GM12878 (cell line): ENCODE measurements around the gene GON4L.

Experiments
- BCL11A ChIP-seq: IDR thresholded peaks from 2 replicates; pipeline ENCODE4 v1.6.1; 2011; ENCODE audit warnings: low read depth, low read length
- CHD2 ChIP-seq: IDR thresholded peaks from 2 replicates; pipeline ENCODE4 v1.6.1; 2011; ENCODE audit warnings: low read depth, low read length, improper control_type of control experiment, borderline replicate concordance
- CREB1 ChIP-seq: IDR thresholded peaks from 2 replicates; pipeline ENCODE4 v1.6.1; 2012; ENCODE audit warnings: low read depth, mild to moderate bottlenecking, inconsistent platforms
- POLR2AphosphoS5 ChIP-seq: IDR thresholded peaks from 2 replicates; pipeline ENCODE4 v1.6.1; 2011; ENCODE audit warnings: mild to moderate bottlenecking, low read length, inconsistent platforms
- RAD51 ChIP-seq: fragments of 450-650 bp; IDR thresholded peaks from 2 replicates; pipeline ENCODE4 v1.6.1; 2016; ENCODE audit warnings: moderate library complexity, mild to moderate bottlenecking, inconsistent platforms
- SMC3 ChIP-seq: IDR thresholded peaks from 2 replicates; pipeline ENCODE4 v1.6.1; 2011; ENCODE audit warnings: low read length, improper control_type of control experiment, borderline replicate concordance
- TF ChIP-seq, protein P1 (sequence below), 3 experiments: IDR thresholded peaks in 2 of 3; conservative IDR thresholded peaks in 1 of 3; 2 replicates each; pipeline ENCODE4 v1.5.1; 2011; ENCODE audit warnings: low read depth in 3 of 3, low read length in 3 of 3, mild to moderate bottlenecking in 3 of 3, control low read depth in 2 of 3, moderate library complexity in 2 of 3, inconsistent platforms in 1 of 3, mixed read lengths in 1 of 3; ENCODE audit not compliant: control insufficient read depth in 2 of 3, insufficient read depth in 1 of 3; ENCODE audit errors: extremely low read depth in 1 of 3
- TF ChIP-seq, protein P2 (sequence below): IDR thresholded peaks from 2 replicates; pipeline ENCODE4 v1.6.1; 2012; ENCODE audit warnings: low read depth, low read length, improper control_type of control experiment

DNA sequence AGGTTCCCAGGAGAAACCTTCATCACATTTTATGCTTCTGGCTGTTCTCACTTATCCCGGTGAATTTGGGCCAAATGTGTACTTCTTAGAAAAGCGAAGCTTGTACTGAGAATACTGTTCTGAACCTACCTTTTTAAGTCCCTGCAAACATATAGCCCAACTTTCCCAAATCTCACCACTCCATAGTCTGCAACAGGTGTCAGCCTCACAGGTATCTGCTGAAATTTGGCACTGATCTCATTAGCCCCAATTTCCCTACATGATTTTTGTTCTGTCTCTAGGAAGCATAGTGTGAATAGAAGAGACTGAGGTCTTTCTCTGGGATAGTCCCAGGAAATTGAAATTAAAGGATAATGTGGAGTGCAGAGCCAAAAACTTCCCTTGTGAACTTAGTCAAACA lies 42.7 kb upstream of the GON4L start:
- no peak for TF ChIP-seq SMC3
- TF ChIP-seq, protein P1, sequence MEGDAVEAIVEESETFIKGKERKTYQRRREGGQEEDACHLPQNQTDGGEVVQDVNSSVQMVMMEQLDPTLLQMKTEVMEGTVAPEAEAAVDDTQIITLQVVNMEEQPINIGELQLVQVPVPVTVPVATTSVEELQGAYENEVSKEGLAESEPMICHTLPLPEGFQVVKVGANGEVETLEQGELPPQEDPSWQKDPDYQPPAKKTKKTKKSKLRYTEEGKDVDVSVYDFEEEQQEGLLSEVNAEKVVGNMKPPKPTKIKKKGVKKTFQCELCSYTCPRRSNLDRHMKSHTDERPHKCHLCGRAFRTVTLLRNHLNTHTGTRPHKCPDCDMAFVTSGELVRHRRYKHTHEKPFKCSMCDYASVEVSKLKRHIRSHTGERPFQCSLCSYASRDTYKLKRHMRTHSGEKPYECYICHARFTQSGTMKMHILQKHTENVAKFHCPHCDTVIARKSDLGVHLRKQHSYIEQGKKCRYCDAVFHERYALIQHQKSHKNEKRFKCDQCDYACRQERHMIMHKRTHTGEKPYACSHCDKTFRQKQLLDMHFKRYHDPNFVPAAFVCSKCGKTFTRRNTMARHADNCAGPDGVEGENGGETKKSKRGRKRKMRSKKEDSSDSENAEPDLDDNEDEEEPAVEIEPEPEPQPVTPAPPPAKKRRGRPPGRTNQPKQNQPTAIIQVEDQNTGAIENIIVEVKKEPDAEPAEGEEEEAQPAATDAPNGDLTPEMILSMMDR (IDR thresholded peaks at IDR 0.05 in 2 of 3, conservative IDR thresholded peaks at IDR 0.05 in 1 of 3; ENCODE audit: control insufficient read depth in 2 of 3, extremely low read depth in 1 of 3, insufficient read depth in 1 of 3, low read depth in 3 of 3, low read length in 3 of 3) = no peak
- TF ChIP-seq, protein P2, sequence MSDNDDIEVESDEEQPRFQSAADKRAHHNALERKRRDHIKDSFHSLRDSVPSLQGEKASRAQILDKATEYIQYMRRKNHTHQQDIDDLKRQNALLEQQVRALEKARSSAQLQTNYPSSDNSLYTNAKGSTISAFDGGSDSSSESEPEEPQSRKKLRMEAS = no peak
- no peak for TF ChIP-seq CHD2
- TF ChIP-seq POLR2AphosphoS5 = no peak
- no peak for TF ChIP-seq CREB1
- TF ChIP-seq BCL11A = no peak
- no peak for TF ChIP-seq RAD51
